CD4-positive, alpha-beta T cell treated with Interleukin-10 for 1 hour (primary cell): ENCODE results near the gene RAC3.

Source experiments
- DNase-seq: peaks from one replicate; pipeline ENCODE4 v3.0.0-alpha.2; 2020

RAC3 gene

DNA sequence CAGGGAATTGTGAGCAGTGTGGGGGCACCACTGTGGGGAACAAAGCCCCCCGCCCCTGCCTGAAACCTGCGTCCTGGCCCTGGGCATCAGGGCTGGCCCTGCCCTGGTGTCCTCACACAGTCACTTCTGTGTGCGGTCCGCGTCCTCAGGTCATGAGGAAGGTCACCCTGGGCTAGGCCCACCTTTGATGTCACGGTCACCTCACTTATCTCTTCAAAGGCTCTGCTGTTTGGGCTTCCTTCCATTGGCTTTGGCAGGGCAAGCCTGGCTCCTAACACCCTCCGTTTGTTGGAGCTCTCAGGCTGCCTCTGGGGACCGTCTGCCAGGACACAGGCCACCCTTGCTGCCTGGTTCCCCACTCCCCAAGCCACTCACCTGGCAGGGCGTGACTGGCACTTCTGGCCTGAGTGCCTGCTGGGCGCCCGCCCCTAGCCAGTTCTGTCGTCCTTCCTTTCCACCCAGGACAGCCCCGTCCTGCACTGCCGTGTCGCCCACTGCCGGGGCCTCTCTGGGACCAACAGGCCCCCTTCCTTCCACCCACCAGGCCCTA, 17.6 kb upstream of the RAC3 start:
- DNase-seq, result no peak

DNA sequence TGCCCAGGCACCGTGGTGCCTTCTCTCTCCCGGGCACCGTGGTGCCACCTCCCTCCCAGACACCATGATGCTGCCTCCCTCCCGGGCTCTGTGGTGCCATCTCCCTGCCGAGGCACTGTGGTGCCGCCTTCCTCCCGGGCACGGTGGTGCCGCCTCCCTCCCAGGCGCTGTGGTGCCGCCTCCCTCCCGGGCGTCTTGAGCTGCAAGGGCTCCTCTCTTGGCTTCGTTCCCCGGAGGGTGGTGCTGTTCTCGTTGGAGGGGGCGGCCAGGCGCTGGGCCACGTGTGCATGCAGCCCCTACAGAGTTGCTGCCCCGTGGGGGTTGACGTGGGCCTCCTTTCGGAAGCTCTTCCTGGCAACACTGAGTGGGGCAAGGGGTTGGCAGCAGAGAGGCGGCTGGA, 17.0 kb upstream of the RAC3 start:
- DNase-seq, result no peak

DNA sequence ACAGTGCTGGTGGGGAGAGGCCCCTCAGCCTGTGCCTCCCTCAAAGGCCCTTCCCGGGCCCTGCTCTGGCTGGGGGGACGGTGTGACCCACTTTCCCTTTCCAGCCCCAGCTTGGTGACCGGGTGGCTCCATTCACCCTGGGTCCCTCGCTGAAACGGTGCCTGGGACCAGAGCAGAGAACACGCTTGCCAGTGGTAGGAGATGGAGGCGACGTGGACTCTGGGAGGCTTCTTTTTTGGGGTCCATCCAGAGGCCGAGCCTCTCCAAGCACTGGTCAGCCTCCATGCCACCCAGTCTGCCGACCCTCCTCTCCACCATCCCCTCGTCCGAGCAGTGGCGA, 16.5 kb upstream of the RAC3 start:
- DNase-seq, result no peak

DNA sequence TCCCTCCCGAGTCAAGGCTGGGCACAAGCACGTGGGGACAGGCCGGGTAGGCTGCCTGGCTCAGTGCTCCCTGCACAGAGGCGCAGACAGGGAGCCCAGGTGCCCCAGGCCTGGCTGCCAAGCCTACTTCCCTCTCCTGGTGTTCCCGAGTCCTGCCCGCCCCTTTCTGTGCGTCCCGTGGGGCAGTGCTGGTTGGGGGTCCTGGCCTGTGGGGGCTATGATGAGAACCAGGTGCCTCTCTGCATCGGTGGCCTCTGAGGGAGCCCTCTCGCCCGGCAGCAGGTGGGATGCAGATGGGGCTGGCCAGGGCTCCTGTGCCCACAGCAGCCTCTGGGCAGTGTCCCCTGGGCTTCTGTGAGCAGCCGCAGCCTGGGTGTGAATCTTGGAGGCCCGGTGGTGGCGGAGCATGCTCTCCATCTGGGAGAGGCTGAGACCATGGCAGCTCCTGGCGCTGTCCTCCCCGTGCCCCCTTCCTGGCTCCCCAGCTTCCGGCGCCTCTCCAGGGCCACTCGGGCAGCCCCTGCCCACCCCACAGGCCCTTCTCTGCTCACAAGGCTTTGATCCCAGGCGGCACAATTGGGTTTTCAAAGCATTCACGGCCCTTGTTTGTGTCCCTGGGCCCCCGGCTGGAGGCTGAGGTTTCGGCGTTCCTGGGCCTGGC, 16.0 kb upstream of the RAC3 start:
- DNase-seq, result no peak

DNA sequence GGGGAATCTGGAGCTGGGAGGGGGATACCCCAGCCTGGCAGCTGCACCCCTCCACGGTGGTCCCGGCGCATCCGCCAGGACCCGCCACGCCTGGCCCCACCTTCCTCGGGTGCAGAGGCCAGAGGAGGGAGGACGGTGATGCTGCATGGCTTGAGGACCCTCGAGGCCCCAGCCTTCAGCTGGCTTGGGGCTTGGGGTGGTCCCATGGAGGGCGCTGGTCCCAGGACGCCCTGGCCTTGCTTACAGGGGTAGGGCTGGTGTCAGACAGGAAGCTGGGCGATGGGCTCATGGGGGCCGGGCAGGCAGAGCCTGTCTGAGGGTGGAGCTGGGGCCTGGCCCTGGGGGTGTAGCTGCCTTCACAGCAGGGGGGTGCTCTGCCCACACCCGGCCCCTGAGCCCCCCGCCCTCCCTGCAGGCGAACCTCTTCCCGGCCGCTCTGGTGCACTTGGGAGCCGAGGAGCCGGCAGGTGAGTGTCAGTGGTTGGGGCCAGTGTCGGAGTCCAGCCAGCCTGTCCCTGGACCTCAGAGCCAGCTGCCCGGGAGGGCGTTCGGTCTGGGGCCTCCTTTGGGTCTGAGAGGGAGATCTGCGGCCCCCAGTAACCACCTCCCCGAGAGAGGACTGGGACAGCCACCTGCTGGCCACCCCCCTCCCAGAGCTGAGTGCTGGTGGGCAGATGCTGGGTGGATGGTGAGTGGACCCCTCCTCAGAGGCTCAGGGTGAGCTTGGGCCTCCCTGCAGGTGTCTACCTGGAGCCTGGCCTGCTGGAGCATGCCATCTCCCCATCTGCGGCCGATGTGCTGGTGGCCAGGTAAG, 15.2 kb upstream of the RAC3 start:
- DNase-seq, result no peak

GRCh38 chr17:82016875-82017459, 14.5 kb upstream of the RAC3 start:
- DNase-seq, result no peak

GRCh38 chr17:82017612-82018151, 13.8 kb upstream of the RAC3 start:
- DNase-seq, result no peak

DNA sequence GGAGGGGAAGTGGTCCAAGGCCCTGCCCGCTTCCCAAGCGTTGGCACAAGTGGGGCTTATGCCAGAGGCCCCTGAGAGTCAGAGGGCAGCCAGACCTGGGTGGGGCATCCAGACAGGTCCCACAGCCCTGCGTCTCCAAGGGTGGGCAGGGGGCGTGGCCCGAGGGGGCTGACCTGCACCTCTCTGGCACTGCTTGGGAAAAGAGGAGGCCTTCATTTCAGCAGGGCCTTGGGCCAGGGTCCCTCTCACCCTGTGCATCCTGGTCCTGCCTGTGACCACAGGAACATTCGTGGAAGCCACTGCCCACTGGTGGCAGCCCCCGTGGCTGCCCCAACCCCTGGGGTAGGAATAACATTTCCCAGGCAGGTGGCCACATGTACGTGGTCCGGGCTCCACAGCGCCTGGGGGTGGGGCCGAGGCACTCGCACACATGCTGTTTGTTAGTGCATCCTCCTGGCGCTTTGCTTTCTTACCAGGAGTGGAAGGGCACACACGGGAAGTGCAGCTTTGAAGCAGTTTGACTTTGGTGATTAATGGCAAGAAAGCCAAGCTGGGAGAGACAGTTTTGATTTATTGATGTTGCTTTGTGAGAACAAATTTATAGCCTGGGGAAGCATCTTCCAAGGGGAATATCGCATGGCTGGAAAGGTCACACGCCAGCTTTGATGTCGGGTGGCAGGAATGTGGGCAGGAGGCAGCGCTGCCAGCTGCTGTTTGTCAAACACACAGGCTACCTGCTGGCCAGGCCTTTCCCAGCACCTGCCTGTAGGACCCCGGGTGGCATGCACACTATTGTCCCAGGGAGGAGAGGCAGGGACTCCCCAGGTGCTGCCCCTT, 13.1 kb upstream of the RAC3 start:
- DNase-seq, result no peak

DNA sequence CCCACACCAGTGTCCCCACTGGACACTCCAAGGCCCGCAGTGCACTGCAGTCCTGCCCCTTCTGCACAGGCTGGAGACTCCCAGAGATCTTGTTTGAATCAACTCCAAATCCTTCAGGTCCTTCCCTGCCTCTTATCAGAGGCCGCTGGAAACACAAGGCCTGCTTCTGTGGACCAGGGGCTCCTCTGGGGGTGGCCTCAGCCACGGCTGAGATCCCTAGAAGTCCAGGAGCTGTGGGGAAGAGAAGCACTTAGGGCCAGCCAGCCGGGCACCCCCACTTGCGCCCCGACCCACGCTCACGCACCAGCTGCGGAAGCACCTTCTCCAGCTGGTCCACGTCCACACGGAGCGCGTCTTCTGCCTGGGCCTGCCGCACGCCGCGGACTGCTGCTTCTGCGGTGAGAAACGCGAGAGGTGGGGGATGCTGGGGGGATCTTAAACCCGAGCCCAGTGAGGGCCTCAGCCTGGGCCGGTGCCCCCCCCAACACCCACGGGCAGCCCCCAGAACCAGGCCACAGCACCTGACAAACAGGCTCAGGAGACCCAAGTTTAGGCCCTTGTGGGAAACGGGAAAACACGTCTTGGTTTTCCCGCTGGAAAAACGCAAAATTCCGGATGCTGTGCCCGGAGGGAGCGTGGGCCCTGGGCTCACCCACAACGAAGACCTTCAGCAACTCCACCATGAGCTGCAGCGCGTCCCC, 12.3 kb upstream of the RAC3 start:
- no peak for DNase-seq

- peak; percentile 58 for DNase-seq
Measured at GRCh38 chr17:82019690-82020571, 11.5 kb upstream of the RAC3 start.

DNA sequence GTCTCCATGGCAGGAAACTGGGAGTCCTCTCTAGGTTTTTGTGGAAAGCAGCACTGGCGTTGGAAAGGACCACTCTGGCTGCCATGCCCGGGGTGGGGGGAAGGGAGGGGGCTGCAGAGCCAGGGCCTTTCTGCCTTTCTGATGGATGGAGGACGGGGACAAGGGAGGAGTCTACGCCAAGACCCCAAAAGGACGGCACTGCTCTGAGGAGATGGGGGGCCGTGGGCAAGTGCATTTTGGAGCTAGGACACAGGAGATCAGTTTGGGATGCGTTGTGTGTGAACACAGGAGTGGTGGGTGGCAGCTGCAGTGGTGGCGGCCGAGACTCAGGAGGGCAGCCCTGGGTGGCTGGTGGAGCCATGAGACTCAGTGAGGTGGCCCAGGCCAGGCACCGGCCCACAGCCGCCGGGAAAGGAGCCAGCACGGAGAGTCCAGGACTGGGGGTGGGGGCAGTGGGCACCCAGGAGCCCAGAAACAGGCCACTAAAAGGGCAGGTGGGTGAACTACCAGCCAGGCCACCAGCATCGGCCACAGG, 10.8 kb upstream of the RAC3 start:
- DNase-seq, result no peak

- DNase-seq, result peak; percentile 66
Measured at GRCh38 chr17:82021107-82021899, 10.2 kb upstream of the RAC3 start.

GRCh38 chr17:82021900-82022309, 9.6 kb upstream of the RAC3 start:
- DNase-seq, result no peak

DNA sequence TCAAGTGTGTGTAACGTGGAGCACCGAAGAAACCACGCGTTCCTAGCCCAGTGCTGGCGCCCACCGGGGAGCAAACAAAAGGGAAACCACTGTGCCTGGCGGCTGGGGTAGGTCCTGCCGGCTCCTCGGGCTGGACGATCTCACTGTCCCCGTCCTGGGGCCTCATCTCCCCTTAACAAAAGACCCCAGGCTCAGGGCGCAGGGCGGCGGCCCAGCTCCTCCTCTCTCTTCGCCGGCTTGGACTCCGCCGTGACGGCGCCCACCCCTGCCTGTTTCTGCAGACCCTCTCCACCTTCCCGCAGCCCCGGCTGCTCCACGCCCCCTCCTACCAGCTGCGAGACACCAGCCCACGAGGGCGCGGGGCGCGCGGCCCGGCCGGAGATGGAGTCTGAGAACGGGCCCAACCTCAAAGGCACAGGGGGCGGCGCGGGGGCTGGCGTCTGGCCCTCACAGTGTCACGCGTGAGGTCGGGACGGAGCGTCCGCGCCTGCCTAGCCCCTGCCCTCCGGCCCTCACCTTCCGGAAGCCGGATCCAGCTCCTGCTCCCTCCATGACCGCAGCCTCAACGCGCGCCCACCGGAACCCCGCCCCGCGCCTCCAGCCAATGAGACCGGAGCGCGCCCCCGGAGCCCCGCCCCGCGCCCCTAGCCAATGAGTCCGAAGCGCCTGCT, 9.0 kb upstream of the RAC3 start, which contains the start of gene CENPX:
Gene CENPX, minus strand, starts transcription at position 569 of the 671 bp plus-strand sequence. Its CDS starts 17 bp downstream, at position 552.
- no peak for DNase-seq

- DNase-seq, result peak; percentile 100
Measured at GRCh38 chr17:82022981-82023446, 8.5 kb upstream of the RAC3 start, which contains the start of gene LRRC45. TSS of gene LRRC45 (plus strand) at chr17:82023305. CDS start at chr17:82023644, 339 bp downstream.

DNA sequence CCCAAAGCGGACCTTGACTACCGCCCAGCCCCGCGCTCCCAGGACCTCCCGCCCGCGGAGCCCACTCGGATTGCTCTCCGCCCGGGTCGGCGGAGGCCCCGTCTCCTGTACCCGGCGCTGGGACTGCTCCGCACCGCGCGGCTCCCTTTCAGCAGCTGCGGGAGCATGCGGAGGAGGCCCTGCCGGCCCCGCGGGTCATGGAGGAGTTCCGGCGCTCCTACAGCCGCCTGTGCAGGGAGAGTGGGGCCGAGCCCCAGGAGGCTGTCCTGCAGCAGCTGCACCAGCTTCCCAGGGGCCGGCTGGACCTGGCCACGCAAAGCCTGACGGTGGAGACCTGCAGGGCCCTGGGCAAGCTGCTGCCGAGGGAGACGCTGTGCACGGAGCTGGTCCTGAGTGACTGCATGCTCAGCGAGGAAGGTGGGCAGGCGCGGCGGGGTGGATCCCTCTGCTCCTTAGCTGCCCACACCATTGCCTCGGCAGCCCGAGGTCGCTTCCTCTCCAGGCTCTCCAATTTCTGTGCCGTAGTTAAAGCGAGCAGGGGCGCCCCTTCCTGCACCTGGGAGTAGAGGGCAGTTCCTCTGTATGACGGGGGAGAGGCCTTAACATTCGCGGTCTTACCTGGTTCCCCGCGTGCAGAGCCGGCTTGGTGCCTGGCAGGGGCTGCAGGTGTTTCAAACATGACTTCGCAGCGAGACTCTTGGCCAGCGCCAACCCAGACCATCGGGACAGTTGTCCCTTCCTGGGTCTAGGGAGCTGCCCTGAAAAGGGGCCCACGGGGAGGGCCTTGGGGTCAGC, 7.8 kb upstream of the RAC3 start:
- DNase-seq, result no peak

DNA sequence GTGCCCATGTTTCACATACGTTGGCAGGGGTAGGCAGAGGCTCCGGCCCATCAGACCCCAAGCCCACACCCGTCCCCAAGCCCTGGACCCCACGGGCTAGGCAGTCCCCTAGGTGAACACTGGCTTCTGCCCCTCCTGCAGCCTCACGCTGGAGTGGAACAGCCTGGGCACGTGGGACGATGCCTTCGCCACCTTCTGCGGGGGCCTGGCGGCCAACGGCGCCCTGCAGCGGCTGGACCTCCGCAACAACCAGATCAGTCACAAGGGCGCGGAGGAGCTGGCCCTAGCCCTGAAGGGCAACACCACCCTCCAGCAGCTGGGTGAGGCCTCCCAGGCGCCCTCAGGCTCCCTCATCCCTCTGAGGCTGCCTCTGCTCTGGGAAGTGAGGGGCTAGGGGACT, 6.6 kb upstream of the RAC3 start:
- no peak for DNase-seq
